HCT116 (cell line): ENCODE measurements around the gene MPHOSPH10.

Experiments
- CTCF ChIP-seq, 3 experiments: fragments of 200-600 bp in 1 of 3; sonication (generic) in 1 of 3; IDR thresholded peaks in 2 of 3; conservative IDR thresholded peaks in 1 of 3; 2 replicates each; pipeline ENCODE4 v1.5.1; 2012 to 2017; ENCODE audit warnings: low read depth in 2 of 3, low read length in 2 of 3, antibody characterized with exemption in 1 of 3, borderline replicate concordance in 1 of 3, control low read depth in 1 of 3, mild to moderate bottlenecking in 1 of 3, mixed read lengths in 1 of 3, mixed run types in 1 of 3, moderate library complexity in 1 of 3; ENCODE audit not compliant: insufficient read depth in 1 of 3
- EZH2phosphoT487 ChIP-seq: fragments of 200-600 bp; IDR thresholded peaks from 2 replicates; pipeline ENCODE4 v1.6.1; 2018; ENCODE audit warnings: antibody characterized with exemption, borderline replicate concordance

- TF ChIP-seq CTCF (IDR thresholded peaks at IDR 0.05 in 2 of 3, conservative IDR thresholded peaks at IDR 0.05 in 1 of 3; ENCODE audit: borderline replicate concordance in 1 of 3, insufficient read depth in 1 of 3, low read depth in 2 of 3, low read length in 2 of 3) (no peak), EZH2phosphoT487 (no peak)
Observed at GRCh38 chr2:71125506-71126294, 4.7 kb upstream of the MPHOSPH10 start.
